ENCODE data around the gene DUXB. TPM values are rescaled to one million over a fixed set of nuclear protein-coding genes. Genes with fewer than 3 reads are reported as not detected.

DUXB gene, protein sequence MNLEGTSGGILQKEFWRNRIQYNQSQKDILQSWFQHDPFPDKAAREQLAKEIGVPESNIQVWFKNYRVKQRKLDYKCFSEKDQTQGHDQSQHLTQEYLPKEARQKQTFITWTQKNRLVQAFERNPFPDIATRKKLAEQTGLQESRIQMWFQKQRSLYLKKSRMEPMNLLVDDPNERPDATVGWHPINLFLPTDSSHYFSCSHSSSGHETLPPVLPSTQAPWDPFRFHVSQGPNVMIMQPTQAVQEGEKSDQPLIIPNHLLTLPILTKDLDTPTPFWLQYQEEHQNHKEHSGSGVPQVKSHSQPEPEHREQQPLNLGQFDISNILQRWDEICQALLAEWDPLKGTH
- not detected in 5 replicates for total RNA-seq (2022; extraction: Qiagen RNA extraction)

GRCh38 chr16:75701361-75701760 lies at the start of gene DUXB:
DUXB (minus strand) TSS chr16:75701461; CDS start chr16:75701418, 43 bp downstream.

DNA sequence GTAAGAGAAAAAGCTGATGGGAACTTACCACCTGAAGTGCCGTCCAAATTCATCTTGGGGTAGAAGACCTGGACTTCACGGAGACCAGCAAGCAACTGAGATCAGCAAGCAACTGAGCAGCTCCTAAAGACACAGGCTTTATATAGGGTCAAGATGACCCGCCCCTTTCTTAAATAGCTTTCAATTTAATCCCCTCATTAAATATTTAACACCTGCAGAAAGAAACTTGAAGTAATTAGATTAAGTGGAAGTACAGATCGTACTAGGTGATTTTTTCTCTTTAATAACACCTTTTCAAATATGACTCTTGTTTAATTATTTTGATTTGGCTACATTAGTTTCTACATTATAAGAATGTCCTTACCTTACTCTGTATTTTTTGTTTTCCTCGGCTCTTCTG lies 25.1 kb upstream of the DUXB start, which contains the start of gene CPHXL:
TSS of gene CPHXL (minus strand) at position 101 of the 400 bp plus-strand sequence. CDS start at position 53, 48 bp downstream.

GRCh38 chr16:75676909-75677308 lies 24.4 kb downstream of the DUXB start, which contains the start of gene CPHXL2:
CPHXL2 (minus strand) TSS chr16:75677009; CDS start chr16:75676999, 10 bp downstream.

DNA sequence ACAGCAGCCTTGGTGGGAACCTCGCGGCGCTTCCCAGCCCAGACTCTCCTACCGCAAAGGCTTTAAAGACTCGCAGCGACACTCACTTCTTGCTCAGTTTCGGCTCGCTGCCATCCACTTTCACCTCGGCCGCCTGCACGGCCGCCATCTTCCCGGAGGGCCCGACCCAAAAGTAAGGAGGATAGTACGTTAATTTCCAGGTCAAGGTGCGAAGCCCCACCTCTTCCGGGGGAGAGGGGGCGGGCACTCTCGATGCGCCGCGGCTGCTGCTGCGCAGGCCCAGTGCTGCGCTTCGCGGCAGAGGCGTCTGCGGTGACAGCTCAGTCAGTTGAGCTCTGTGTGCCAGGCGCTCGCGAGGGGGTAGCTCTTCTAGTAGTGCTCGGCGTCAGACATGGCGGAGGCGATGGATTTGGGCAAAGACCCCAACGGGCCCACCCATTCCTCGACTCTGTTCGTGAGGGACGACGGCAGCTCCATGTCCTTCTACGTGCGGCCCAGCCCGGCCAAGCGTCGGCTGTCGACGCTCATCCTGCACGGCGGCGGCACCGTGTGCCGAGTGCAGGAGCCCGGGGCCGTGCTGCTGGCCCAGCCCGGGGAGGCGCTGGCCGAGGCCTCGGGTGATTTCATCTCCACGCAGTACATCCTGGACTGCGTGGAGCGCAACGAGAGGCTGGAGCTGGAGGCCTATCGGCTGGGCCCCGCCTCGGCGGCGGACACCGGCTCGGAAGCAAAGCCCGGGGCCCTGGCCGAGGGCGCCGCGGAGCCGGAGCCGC lies 53.6 kb downstream of the DUXB start, which contains the start of the genes KARS1 and TERF2IP:
TSS of gene KARS1 (minus strand) at position 174 of the 773 bp plus-strand sequence. CDS start at position 148, 26 bp downstream.
TSS of gene TERF2IP (plus strand) at position 282 of the 773 bp plus-strand sequence. CDS start at position 392, 110 bp downstream.

Other genes starting within 250 kb of the DUXB start
- gene TMEM170A, start 236.8 kb downstream of the DUXB start, total RNA-seq (2022; extraction: Qiagen RNA extraction), result 13.9 to 16.2 TPM (median 15.5 TPM) in 5 replicates
- gene CHST6, start 206.0 kb downstream of the DUXB start, total RNA-seq (2022; extraction: Qiagen RNA extraction), result 0.10 to 0.15 TPM (median 0.13 TPM) in 5 replicates
- 0.03 to 0.31 TPM (median 0.07 TPM) in 5 replicates for gene CHST5, start 165.4 kb downstream of the DUXB start, total RNA-seq (2022; extraction: Qiagen RNA extraction)
- gene TMEM231, start 145.2 kb downstream of the DUXB start, total RNA-seq (2022; extraction: Qiagen RNA extraction), result 7.8 to 10.3 TPM (median 9.2 TPM) in 5 replicates
- 91.0 to 96.0 TPM (median 92.3 TPM) in 5 replicates for gene GABARAPL2, start 135.1 kb downstream of the DUXB start, total RNA-seq (2022; extraction: Qiagen RNA extraction)
- gene ADAT1, start 78.2 kb downstream of the DUXB start, total RNA-seq (2022; extraction: Qiagen RNA extraction), result 29.3 to 40.0 TPM (median 37.3 TPM) in 5 replicates
- 164 to 178 TPM (median 166 TPM) in 5 replicates for gene KARS1, start 53.8 kb downstream of the DUXB start, total RNA-seq (2022; extraction: Qiagen RNA extraction)
- gene TERF2IP, start 53.7 kb downstream of the DUXB start, total RNA-seq (2022; extraction: Qiagen RNA extraction), result 39.3 to 46.3 TPM (median 45.2 TPM) in 5 replicates
- not detected in 5 replicates for gene CPHXL2, start 24.5 kb downstream of the DUXB start, total RNA-seq (2022; extraction: Qiagen RNA extraction)
- not detected in 5 replicates for gene CPHXL, start 25.0 kb upstream of the DUXB start, total RNA-seq (2022; extraction: Qiagen RNA extraction)

Measured in A549 treated with CORT108297 at 1 μM for 4 hours (cell line).